Measurements from ENCODE around the gene NXF2. TPM values are rescaled to one million over a fixed set of nuclear protein-coding genes. Genes with fewer than 3 reads are reported as not detected.

Gene NXF2, protein sequence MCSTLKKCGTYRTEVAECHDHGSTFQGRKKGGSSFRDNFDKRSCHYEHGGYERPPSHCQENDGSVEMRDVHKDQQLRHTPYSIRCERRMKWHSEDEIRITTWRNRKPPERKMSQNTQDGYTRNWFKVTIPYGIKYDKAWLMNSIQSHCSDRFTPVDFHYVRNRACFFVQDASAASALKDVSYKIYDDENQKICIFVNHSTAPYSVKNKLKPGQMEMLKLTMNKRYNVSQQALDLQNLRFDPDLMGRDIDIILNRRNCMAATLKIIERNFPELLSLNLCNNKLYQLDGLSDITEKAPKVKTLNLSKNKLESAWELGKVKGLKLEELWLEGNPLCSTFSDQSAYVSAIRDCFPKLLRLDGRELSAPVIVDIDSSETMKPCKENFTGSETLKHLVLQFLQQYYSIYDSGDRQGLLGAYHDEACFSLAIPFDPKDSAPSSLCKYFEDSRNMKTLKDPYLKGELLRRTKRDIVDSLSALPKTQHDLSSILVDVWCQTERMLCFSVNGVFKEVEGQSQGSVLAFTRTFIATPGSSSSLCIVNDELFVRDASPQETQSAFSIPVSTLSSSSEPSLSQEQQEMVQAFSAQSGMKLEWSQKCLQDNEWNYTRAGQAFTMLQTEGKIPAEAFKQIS
- not detected for total RNA-seq

DNA sequence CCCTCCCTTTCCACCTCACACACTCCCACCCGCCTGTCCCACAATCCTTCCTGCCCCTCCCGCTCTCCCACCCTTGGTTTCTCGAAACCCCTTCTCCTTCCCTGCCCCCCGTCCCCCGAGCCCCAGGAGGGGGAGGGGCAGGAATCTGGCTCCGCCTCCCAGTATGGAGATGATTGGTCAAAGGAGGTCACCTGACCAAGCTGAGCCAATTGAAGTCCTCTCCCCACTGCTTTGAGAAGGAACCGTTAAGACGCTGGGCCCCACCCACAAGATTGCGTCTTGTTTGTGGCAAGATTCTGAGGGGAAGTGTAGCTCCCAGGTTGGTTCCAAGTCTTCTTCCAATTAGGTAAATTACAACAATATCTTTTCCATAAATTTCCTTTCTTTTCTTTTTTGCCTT, at the start of gene NXF2:
TSS of gene NXF2 (plus strand) at position 275 of the 400 bp plus-strand sequence. CDS start 59,912 bp downstream, outside the sequence.

DNA sequence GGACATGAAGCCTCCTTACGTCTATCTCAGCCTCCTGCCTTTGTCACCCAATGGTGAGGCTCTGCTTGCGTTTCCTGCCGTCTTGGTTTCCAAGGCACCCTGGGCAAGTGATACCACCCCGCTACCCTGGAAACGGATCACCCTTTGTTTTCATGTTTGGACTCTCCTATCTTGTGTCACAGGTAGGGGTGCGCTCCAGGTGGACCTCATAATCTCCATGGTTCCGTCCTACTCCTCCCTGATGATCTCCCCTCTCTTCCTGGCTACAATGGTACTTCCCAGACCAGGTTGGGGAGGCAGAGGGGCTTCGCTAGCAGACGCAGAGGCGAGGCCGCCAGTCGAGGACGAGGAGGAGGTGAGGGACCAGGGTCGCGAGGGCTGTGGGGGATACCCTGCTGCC, 32.0 kb upstream of the NXF2 start, which contains the start of gene TCP11X1:
TSS of gene TCP11X1 (plus strand) at position 316 of the 400 bp plus-strand sequence.

Other genes with a start within 250 kb of the NXF2 start
- not detected for gene TCEAL2, start 121.5 kb upstream of the NXF2 start, total RNA-seq
- gene TCEAL6, start 104.7 kb upstream of the NXF2 start, total RNA-seq, result not detected
- gene BEX5, start 91.2 kb upstream of the NXF2 start, total RNA-seq, result under 1 TPM in 1 of 2 donors, not detected in 1; under 0.01 TPM
- gene TCP11X1, start 31.9 kb upstream of the NXF2 start, total RNA-seq, result not detected
- not detected for gene NXF2B, start 192.8 kb downstream of the NXF2 start, total RNA-seq
- gene TCP11X2, start 224.6 kb downstream of the NXF2 start, total RNA-seq, result not detected